ENCODE data around the gene MRPL41. TPM values are rescaled to one million over a fixed set of nuclear protein-coding genes. Genes with fewer than 3 reads are reported as not detected.

MRPL41 gene
- total and polyA plus RNA-seq, 2 of the 13 experiments (the other 11 are each of a cell fraction or from before 2014, with no cell fraction given) = 20.9 to 54.0 TPM

GRCh38 chr9:137578518-137579258 is 27.0 kb downstream of the MRPL41 start, which contains the start of gene DPH7 (continued):
- TF ChIP-seq CREB3 (CRISPR knock-in tag; IDR thresholded peaks at IDR 0.05) (no peak; the same call in 1 of the 2 replicates), RAD51 (IDR thresholded peaks at IDR 0.05; ENCODE audit: borderline replicate concordance) (no peak), NRL (CRISPR knock-in tag; IDR thresholded peaks at IDR 0.05; ENCODE audit: borderline replicate concordance) (no peak), ZNF101 (CRISPR knock-in tag; IDR thresholded peaks at IDR 0.05; ENCODE audit: borderline replicate concordance, low read depth) (no peak), ZNF629 (CRISPR knock-in tag; conservative IDR thresholded peaks at IDR 0.05) (no peak), RFX5 (IDR thresholded peaks at IDR 0.05; ENCODE audit: low read depth, low read length) (0 out of 2 replicates have a peak, but pooled peaks have one; percentile 44), ELF3 (CRISPR knock-in tag; IDR thresholded peaks at IDR 0.05) (peak; percentile 66), ZNF383 (CRISPR knock-in tag; IDR thresholded peaks at IDR 0.05; ENCODE audit: borderline replicate concordance) (no peak), SOX13 (IDR thresholded peaks at IDR 0.05) (no peak), SOX13 (CRISPR knock-in tag; conservative IDR thresholded peaks at IDR 0.05 in 1 of 2, IDR thresholded peaks at IDR 0.05 in 1 of 2) (peak in 1 of 2 experiments; percentile 35; a peak in 1 of 4 replicates), MEIS2 (CRISPR knock-in tag; IDR thresholded peaks at IDR 0.05) (peak; percentile 53), ZNF431 (CRISPR knock-in tag; IDR thresholded peaks at IDR 0.05; ENCODE audit: borderline replicate concordance, low read depth) (peak; percentile 85), ATF4 (CRISPR knock-in tag; IDR thresholded peaks at IDR 0.05) (peak in 1 of 2 experiments; percentile 61; a peak in 1 of 4 replicates), IRF9 (CRISPR knock-in tag; IDR thresholded peaks at IDR 0.05; ENCODE audit: borderline replicate concordance) (no peak; the same call in 1 of the 2 replicates), KAT8 (CRISPR knock-in tag; IDR thresholded peaks at IDR 0.05) (peak; percentile 94), SMC3 (IDR thresholded peaks at IDR 0.05; ENCODE audit: low read length) (no peak; the same call in 1 of the 2 replicates), PRPF4 (IDR thresholded peaks at IDR 0.05; ENCODE audit: low read depth, low read length, poor library complexity, severe bottlenecking) (no peak), ZNF552 (CRISPR knock-in tag; IDR thresholded peaks at IDR 0.05; ENCODE audit: borderline replicate concordance) (no peak), ZNF136 (CRISPR knock-in tag; IDR thresholded peaks at IDR 0.05; ENCODE audit: low read depth) (no peak), SRF (IDR thresholded peaks at IDR 0.05; ENCODE audit: low read depth, low read length) (no peak), ZNF33A (CRISPR knock-in tag; IDR thresholded peaks at IDR 0.05; ENCODE audit: borderline replicate concordance) (no peak; the same call in 1 of the 2 replicates), ZNF558 (CRISPR knock-in tag; IDR thresholded peaks at IDR 0.05; ENCODE audit: borderline replicate concordance) (peak; percentile 32; the same call in 1 of the 2 replicates), ZNF580 (CRISPR knock-in tag; IDR thresholded peaks at IDR 0.05; ENCODE audit: borderline replicate concordance, low read depth) (peak; percentile 78; the same call in 1 of the 2 replicates), RBFOX2 (IDR thresholded peaks at IDR 0.05; ENCODE audit: low read depth, low read length) (peak; percentile 93), ONECUT2 (CRISPR knock-in tag; IDR thresholded peaks at IDR 0.05) (0 out of 2 replicates have a peak, but pooled peaks have one; percentile 13), MZF1 (CRISPR knock-in tag; IDR thresholded peaks at IDR 0.05; ENCODE audit: borderline replicate concordance) (no peak), ZFP36L1 (CRISPR knock-in tag; IDR thresholded peaks at IDR 0.05) (peak; percentile 41; the same call in 1 of the 2 replicates), ZNF547 (CRISPR knock-in tag; IDR thresholded peaks at IDR 0.05) (peak; percentile 82)

Measured in HepG2 (cell line).